22Rv1 (cell line): Measurements from ENCODE around the gene CFAP70.

Experiments
- ZFX ChIP-seq: fragments of 450-650 bp; IDR thresholded peaks from 2 replicates; pipeline ENCODE4 v1.6.1; 2017; ENCODE audit warnings: antibody characterized with exemption, borderline replicate concordance
- TF ChIP-seq, protein P1 (sequence below): fragments of 450-650 bp; IDR thresholded peaks from 2 replicates; pipeline ENCODE4 v1.5.1; 2017; ENCODE audit warnings: mild to moderate bottlenecking

DNA sequence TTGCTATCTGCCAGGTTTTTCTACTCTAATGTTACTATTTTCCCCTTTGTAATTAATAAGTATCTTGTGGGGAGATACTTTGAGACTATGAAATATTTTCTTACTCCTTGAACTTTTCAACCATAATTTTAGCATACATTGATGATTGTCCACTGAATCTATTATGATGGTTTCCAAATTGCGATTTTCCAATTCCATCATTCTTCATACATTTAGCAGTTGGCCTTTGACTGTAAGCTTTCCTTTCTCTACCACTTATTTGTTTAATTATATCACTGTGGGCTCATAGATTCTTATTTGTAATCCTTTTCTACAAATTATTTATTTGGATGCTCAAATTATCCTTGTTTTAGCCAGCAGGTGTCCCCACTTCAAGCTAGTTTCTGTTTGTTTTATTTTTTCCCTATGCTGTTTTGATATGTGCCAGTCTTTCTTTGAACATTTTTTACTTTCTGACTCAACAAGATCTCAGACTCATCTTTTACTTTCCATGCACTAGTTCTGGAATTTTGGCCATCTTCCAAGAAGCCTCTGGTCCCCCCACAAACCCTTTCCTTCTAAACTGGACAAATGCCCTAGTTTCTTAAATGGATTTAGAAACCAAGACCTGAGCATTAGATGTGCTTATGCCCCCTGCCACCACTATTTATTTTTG, 94.8 kb downstream of the CFAP70 start:
- TF ChIP-seq, protein P1, sequence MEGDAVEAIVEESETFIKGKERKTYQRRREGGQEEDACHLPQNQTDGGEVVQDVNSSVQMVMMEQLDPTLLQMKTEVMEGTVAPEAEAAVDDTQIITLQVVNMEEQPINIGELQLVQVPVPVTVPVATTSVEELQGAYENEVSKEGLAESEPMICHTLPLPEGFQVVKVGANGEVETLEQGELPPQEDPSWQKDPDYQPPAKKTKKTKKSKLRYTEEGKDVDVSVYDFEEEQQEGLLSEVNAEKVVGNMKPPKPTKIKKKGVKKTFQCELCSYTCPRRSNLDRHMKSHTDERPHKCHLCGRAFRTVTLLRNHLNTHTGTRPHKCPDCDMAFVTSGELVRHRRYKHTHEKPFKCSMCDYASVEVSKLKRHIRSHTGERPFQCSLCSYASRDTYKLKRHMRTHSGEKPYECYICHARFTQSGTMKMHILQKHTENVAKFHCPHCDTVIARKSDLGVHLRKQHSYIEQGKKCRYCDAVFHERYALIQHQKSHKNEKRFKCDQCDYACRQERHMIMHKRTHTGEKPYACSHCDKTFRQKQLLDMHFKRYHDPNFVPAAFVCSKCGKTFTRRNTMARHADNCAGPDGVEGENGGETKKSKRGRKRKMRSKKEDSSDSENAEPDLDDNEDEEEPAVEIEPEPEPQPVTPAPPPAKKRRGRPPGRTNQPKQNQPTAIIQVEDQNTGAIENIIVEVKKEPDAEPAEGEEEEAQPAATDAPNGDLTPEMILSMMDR = peak; percentile 77
- TF ChIP-seq ZFX = no peak
